GM21576 (cell line): ENCODE results near the gene MAMLD1.

ENCODE experiments used
- ATAC-seq: cut with Tn5 transposase; IDR thresholded peaks from one replicate; pipeline ENCODE4 v1.9.1; 2021; ENCODE audit warnings: mild to moderate bottlenecking, moderate library complexity; ENCODE audit not compliant: unreplicated experiment

The MAMLD1 gene

GRCh38 chrX:150522494-150522893 is 159.4 kb downstream of the MAMLD1 start:
- ATAC-seq: no peak

GRCh38 chrX:150525061-150525919 is 162.2 kb downstream of the MAMLD1 start:
- no peak for ATAC-seq

- no peak for ATAC-seq
Measured at GRCh38 chrX:150526692-150527091, 163.6 kb downstream of the MAMLD1 start.

- ATAC-seq: no peak
Measured at GRCh38 chrX:150527108-150527507, 164.0 kb downstream of the MAMLD1 start.

GRCh38 chrX:150529587-150529986 is 166.5 kb downstream of the MAMLD1 start:
- ATAC-seq: no peak

- ATAC-seq: no peak
Measured at GRCh38 chrX:150530821-150531220, 167.7 kb downstream of the MAMLD1 start.

GRCh38 chrX:150531467-150531866 is 168.3 kb downstream of the MAMLD1 start:
- ATAC-seq: no peak

GRCh38 chrX:150533863-150534262 is 170.7 kb downstream of the MAMLD1 start:
- no peak for ATAC-seq

GRCh38 chrX:150536455-150537116 is 173.5 kb downstream of the MAMLD1 start:
- ATAC-seq: no peak

- no peak for ATAC-seq
Measured at GRCh38 chrX:150537851-150538250, 174.7 kb downstream of the MAMLD1 start.

- ATAC-seq: no peak
Measured at GRCh38 chrX:150540965-150541364, 177.8 kb downstream of the MAMLD1 start.

GRCh38 chrX:150542846-150543229 is 179.7 kb downstream of the MAMLD1 start:
- ATAC-seq: peak; percentile 22

- ATAC-seq: peak; percentile 34
Measured at GRCh38 chrX:150543230-150544155, 180.4 kb downstream of the MAMLD1 start.

- ATAC-seq: no peak
Measured at GRCh38 chrX:150544222-150544787, 181.2 kb downstream of the MAMLD1 start.

- ATAC-seq: no peak
Measured at GRCh38 chrX:150544835-150545770, 182.0 kb downstream of the MAMLD1 start.

- ATAC-seq: no peak
Measured at GRCh38 chrX:150546711-150547153, 183.6 kb downstream of the MAMLD1 start.

GRCh38 chrX:150547375-150548115 is 184.4 kb downstream of the MAMLD1 start:
- ATAC-seq: peak; percentile 49

GRCh38 chrX:150548251-150548650 is 185.1 kb downstream of the MAMLD1 start:
- no peak for ATAC-seq

- no peak for ATAC-seq
Measured at GRCh38 chrX:150548684-150549083, 185.6 kb downstream of the MAMLD1 start.
